Measurements from ENCODE around the gene WIF1.

DNA sequence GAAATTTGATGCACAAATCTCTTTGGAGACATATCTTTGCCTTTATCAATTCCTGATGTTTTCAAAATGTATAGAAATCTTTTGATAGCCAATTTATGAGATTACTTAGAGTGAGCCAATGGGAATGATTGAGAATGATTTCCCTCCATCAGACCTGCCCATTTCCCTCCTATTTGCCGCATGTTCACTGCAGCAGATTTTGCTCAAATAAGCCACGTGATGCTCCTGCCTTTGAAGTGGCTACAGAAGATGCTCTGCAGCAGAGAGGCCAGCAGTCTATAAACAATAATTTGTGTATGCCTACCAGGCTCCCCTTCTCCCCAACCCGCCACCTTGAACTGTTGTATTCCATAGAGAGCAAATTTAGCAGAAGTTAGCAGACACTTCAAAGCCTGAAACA, 21.9 kb downstream of the WIF1 start:
- TF ChIP-seq EZH2 (IDR thresholded peaks at IDR 0.05) = no peak
- no peak for TF ChIP-seq CTCF (IDR thresholded peaks at IDR 0.05)
- TF ChIP-seq EZH2phosphoT487 (IDR thresholded peaks at IDR 0.05) = no peak
